Stimulated activated CD8-positive, alpha-beta memory T cell treated with anti-CD3 and anti-CD28 coated beads, Interleukin-12 subunit alpha, Interleukin-12 subunit beta, amount 100 ng/mL, for 1 hour (primary cell): ENCODE data around the gene RAB6B.
A peak's percentile ranks its signal among the peaks of the same experiment; 100 is the strongest.

Experiments
- DNase-seq: peaks from one replicate; pipeline ENCODE4 v3.0.0-alpha.2; 2020; ENCODE audit warnings: low read depth

The RAB6B gene

GRCh38 chr3:133930341-133930933, 34.8 kb upstream of the RAB6B start:
- no peak for DNase-seq

GRCh38 chr3:133928903-133929607, 33.4 kb upstream of the RAB6B start:
- no peak for DNase-seq

- no peak for DNase-seq
Observed at GRCh38 chr3:133928136-133928893, 32.6 kb upstream of the RAB6B start.

GRCh38 chr3:133927540-133928066, 31.9 kb upstream of the RAB6B start:
- DNase-seq = peak; percentile 68

GRCh38 chr3:133926736-133927539, 31.3 kb upstream of the RAB6B start:
- DNase-seq = no peak

- no peak for DNase-seq
Observed at GRCh38 chr3:133925960-133926735, 30.5 kb upstream of the RAB6B start.

GRCh38 chr3:133924041-133924440, 28.4 kb upstream of the RAB6B start:
- no peak for DNase-seq

- no peak for DNase-seq
Observed at GRCh38 chr3:133921592-133921991, 25.9 kb upstream of the RAB6B start.

- DNase-seq = no peak
Observed at GRCh38 chr3:133917144-133917543, 21.5 kb upstream of the RAB6B start.

GRCh38 chr3:133915685-133916658, 20.3 kb upstream of the RAB6B start:
- no peak for DNase-seq

GRCh38 chr3:133914839-133915600, 19.3 kb upstream of the RAB6B start:
- DNase-seq = no peak

- no peak for DNase-seq
Observed at GRCh38 chr3:133910422-133910821, 14.7 kb upstream of the RAB6B start.

- no peak for DNase-seq
Observed at GRCh38 chr3:133905376-133905775, 9.7 kb upstream of the RAB6B start.

- no peak for DNase-seq
Observed at GRCh38 chr3:133901847-133902246, 6.2 kb upstream of the RAB6B start.

GRCh38 chr3:133901083-133901482, 5.4 kb upstream of the RAB6B start:
- no peak for DNase-seq

GRCh38 chr3:133899311-133899710, 3.6 kb upstream of the RAB6B start:
- DNase-seq = no peak

GRCh38 chr3:133897547-133897946, 1.9 kb upstream of the RAB6B start:
- no peak for DNase-seq

GRCh38 chr3:133896002-133896761, 500 bp upstream of the RAB6B start:
- DNase-seq = no peak
